ENCODE measurements around the gene FAM174C.
"Not testable (repeated sequence)": the region's sequence is repeated elsewhere in the genome, so short reads cannot be mapped to it uniquely, and the experiment has no call there.

The FAM174C gene

DNA sequence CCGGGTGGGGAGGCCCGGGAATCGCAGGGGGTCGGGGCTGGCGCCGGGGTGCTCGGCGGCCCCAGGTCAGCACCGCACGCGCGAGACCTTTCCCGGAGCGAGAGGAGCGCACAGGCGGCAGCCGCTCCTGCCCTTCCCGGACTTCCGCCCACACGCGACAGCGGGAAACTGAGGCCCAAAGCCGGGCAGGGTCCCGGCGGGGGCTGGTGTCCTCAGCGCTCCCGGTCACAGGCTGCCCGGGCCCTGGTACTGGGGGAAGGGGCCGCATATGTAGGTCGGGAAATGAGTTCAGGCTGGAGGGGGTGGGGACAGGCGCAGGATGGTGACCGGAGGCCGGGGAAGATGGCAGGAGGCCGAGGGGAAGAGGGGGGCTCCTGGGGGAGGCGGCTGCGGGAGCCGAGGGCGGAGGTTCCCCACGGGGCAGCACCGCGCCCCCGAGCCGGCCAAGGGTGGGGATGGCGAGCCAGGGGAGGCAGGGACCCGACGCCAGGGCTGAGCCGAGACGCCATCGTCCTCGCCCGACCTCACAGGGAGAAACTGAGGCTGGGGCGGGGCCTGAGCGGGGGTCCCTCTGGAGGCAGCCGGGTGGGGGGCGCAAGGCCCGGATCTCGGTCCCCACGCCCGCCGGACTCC, 38.2 kb upstream of the FAM174C start:
- no peak for DNase-seq (ENCODE audit: low read depth in 2 of 2)

DNA sequence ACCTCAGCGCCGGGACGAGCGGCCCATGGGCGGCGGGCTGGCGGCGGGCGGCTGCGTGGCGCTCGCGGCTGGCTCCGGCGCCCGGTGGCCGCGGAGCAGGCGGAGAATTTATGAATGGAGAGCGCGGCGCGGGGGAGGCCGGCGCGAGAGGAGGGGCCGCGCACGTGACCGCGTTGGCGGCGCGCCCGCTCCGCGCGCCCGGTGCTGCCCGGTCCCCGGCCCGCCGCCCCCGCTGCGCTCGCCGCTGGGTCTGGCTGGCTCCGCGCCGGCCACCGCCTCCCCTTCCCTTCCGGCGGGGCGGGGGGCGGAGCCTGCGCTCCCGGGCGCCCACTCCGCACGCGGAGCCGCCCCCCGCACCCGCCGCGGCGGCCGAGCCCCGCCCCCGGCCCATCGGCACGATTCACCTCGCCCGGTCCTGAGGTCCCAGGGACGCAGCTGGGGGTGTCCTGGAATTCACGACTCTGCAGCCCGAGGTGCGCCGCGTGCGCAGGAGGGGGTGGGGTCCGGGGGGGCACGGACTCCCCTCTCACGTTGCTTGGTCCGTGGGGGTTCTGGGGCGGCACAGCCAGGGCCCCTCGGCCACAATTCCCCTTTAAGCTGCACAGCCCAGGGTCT, 37.5 kb upstream of the FAM174C start, which contains the start of gene CBARP:
Gene CBARP, minus strand, starts transcription at position 252 of the 615 bp plus-strand sequence. CDS start 1,905 bp downstream, outside the sequence.
- no peak for DNase-seq (ENCODE audit: low read depth in 2 of 2)

DNA sequence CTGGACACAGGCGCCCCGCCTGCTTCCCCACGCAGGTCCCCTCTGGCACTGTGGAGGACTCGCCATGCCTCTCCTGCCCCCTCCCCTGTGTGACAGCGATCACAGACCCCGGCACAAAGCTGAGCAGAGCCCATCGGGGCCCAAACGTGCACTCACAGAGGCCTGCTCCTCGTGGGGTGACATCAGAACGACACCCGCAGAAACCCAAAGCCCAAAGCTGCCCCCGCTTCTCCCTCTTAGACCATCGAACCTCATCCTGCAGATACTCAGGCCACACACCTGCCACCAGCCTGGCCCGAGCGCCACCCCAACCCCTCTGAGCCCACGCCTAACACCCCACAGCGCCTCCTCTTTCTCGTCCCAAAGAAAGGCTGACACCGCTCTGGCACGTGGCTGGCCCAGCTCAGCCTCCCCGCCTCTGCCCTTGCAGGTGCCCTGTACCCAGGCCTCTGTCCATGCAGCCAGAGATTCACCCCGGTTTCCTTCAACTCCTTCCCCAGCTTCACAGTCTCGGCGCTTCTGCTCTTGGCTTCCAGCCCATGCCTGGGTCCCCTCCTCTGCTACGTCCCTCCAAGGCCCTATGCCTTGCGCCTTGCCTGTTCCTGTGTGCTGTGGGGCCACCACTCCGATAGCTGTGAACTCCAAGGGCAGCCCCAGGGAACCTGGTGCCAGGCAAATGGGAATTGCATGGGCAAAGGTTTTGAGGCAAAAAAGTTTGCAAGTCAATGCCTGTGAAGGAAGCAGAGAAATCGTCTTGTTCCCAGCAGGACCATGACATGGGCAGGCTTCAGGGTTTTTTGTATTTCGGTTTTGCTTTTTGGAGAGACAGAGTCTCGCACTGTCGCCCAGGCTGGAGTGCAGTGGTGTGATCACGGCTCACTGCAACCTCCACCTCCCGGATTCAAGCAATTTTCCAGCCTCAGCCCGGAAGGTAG, 36.7 kb upstream of the FAM174C start:
- DNase-seq (ENCODE audit: low read depth in 2 of 2), result no peak

DNA sequence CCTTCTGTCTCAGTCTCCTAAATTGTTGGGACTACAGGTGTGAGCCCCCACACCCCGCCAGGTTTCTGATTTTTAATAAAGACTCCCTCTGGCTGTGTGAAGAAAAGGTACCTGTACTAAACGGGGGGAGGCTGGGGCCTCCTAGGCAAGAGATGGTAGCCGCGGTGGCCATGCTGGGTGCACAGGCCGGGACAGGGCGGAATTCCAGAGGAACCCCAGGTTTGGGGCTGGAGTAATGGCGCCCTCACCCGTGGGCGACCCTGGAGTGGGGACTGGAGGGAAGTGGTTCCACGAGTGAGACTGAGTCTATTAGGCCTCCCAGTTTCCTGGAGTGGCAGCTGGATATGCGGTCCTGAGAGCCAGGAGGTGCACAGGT, 35.9 kb upstream of the FAM174C start:
- no peak for DNase-seq (ENCODE audit: low read depth in 2 of 2)

DNA sequence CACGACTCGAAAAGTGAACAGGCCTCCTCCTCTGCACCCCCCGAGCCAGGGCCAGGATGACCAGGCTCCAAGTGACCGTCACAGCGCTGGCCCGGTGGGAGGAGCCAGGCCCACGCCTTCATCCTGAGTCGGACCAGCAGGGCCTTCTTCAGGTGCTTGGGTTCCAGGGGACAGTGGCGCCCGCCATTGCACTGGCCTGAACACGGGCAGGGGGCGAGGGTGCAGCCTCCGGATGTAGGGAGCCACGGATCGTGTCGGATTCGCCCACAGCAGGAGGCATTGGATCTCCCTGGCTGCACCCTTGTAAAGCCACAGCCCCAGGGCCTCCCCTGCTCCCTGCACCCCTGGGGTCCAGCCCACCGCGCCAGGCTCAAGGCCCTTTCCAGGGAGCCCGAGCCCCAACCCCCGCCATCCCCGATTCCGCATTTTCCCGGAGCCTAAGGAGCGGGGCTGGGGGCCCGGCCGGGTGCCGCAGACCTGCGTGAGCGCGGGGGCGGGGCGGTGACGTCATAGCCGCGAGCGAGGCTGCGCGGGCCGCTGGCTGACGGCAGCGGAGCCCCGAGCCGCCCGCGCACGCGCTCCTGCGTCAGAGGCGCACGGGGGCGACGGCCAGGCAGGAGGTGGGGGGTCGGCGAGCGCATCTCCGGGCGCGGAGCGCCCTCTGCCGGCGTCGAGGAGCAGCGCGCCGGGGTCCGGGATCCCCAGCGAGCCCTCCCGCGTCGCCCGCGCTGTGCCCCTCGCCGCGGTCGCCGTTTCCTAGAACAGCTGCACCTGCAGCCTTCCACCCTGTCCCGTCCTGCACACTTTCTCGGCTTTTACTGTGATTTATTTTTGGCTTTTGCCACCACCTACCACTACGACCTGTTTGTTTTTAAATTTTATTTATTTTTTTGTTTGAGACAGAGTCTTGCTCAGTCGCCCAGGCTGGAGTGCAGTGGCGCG, 35.3 kb upstream of the FAM174C start:
- DNase-seq (ENCODE audit: low read depth in 2 of 2), result peak; percentile 75 to 79

DNA sequence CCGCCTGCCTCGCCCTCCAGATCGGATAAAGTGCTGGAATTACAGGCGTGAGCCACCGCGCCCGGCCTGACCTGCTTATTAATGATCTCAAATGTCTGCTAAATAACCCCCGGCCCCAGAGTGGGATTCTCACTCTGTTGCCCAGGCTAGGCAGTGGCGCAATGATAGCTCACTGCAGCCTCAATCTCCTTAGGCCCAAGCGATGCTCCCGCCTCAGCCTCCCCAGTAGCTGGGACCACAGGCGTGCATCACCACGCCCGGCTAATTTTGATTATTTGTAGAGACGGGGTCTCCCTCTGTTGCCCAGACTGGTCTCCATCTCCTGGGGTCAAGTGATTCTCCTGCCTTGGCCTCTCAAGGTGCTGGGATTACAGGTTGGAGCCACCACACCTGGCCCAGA, 34.4 kb upstream of the FAM174C start:
- no peak for DNase-seq (ENCODE audit: low read depth in 2 of 2)

DNA sequence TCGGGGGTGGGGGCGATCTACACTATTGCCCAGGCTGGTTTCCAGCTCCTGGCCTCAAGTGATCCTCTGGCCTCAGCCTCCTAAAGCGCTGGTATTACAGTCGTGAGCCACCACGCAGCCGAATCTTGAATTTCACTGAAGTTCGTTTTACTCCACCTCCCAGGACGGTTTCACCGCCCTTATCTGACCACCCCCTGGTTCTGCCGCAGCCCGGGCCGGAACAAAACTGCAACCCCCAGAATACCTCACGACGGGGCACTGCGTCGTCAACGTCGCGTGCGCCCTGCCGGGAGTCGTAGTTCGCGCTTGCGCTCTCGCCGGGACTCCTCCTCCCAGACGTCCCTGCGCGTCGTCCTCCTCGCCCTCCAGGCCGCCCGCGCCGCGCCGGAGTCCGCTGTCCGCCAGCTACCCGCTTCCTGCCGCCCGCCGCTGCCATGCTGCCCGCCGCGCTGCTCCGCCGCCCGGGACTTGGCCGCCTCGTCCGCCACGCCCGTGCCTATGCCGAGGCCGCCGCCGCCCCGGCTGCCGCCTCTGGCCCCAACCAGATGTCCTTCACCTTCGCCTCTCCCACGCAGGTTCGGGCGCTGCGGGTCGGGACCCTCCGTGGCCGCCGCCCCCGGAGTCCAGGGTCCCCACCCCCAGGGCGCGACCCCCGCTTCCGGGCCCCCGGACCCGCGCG, 33.8 kb upstream of the FAM174C start, which contains the start of gene ATP5F1D:
Gene ATP5F1D, plus strand, starts transcription at position 335 of the 679 bp plus-strand sequence. Its CDS starts 100 bp downstream, at position 435.
- peak; percentile 75 to 77 for DNase-seq (ENCODE audit: low read depth in 2 of 2)

DNA sequence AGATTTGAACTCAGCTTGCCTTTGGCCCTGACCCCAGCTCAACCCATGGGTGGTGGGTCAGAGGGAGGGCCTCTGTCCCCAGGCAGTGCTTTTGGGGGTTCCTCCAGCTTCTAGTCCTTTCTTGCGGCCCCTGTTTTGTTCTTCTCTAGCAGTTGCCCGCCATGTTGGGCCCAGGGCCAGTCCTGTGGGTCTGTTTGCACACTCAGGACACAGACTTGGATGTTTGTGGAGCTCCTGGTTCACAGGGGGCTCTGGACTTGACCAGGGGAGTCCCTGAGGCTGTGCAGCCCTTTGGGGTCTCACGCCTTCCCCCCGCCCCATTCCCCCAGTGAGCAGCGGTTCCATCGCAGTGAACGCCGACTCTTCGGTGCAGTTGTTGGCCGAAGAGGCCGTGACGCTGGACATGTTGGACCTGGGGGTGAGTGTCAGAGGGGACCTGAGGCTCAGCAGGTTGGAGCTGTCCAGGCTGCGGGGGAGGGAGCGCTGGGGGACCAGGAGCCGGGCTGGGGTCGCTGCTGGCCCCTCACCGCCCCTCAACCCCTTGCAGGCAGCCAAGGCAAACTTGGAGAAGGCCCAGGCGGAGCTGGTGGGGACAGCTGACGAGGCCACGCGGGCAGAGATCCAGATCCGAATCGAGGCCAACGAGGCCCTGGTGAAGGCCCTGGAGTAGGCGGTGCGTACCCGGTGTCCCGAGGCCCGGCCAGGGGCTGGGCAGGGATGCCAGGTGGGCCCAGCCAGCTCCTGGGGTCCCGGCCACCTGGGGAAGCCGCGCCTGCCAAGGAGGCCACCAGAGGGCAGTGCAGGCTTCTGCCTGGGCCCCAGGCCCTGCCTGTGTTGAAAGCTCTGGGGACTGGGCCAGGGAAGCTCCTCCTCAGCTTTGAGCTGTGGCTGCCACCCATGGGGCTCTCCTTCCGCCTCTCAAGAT, 31.3 kb upstream of the FAM174C start:
- no peak for DNase-seq (ENCODE audit: low read depth in 2 of 2)

DNA sequence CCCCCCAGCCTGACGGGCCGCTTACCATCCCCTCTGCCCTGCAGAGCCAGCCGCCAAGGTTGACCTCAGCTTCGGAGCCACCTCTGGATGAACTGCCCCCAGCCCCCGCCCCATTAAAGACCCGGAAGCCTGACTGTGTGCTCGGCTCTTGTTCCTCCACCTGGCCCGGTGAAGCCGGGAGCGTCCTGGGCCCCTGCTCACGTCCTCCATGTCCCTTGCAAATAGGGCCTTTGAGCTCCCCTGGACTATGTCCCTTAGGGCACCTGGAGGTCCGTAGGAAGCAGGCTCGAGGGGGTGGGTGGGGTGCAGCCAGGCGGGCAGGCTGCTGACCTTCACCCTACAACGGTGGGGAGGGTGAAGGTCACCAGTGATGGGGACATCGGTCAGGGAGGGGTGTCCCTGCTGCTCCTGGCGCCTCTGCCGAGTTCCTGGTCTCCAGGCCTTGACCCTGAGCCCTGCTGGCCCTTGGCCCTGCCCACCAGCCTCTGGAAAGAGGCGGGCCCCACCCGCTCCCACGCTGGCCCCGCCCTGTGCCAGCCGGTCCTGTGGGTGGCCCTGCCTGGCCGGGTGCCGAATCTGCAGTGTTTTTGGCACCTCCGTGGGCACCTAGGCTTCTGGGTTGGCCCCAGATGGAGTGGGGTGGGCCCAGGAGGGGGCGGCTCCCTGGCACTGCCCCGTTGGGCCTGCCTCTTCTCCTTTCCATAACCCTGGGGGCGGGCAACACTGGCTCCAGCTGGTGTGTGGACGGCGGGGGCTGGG, 30.5 kb upstream of the FAM174C start:
- DNase-seq (ENCODE audit: low read depth in 2 of 2), result no peak

DNA sequence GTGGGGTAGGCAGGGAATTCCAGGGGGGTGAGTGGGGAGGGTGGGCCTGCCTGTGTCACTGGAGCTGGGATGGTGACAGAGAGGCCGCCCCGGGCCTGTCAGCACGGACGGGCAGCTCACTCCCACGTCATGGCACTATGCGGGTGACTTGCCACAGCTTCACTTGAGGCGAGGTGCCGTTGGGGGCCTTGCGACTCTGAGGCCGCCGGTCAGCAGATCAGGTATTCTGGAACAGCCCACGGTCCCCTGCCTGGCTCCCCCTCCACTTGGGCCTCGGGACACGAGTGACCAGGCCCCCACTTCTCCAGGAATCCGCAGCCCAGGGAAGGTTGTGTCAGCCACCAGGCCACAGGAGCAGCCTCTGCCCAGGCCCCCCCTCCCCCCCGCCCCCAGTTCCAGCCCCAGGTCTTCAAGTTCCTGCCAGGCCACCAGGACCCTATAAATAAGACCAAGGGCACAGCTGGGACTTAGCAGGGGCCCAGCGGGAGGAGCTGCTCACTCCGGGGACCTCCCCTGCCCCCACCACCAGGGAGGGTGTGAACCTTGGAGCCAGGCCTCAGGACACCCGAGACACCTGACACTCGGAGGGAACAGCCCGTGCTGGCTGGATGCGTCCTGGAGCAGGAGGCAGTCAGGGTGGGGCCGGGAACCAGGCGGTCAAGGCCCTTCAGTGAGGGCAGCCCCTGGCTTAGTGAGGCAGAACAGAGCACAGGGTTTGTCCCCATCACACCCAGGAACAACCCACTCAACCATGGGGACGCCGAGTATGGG, 29.7 kb upstream of the FAM174C start:
- no peak for DNase-seq (ENCODE audit: low read depth in 2 of 2)

DNA sequence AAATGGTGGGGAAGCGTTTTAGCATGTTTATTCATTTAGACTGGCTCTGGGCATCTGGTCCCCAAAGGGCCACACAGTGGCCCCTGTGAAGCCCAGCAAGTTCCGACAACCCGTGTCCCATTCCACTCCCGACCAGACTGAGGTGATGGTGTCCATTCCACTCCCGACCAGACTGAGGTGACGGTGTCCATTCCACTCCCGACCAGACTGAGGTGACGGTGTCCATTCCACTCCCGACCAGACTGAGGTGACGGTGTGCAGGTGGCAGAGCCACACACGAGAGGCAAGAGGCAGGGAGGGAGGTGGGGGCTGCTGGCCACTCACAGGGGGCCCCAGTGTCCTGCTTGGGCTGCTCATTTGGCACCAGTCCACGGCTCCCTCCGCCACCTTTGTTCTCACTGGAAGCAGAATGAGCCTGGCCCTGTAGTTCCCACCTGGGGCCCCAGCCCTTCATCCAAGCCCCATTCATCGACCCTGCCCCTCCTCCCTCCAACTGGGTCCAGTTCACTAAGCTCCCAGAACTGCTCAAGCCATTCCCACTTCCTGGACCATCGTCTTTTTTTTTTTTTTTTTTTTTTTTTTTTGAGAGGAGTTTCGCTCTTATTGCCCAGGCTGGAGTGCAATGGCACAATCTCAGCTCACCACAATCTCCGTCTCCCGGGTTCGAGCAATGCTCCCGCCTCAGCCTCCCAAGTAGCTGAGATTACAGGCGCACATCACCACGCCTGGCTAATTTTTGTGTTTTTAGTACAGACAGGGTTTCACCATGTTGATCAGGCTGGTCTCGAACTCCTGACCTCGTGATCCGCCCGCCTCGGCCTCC, 28.9 kb upstream of the FAM174C start:
- DNase-seq (ENCODE audit: low read depth in 2 of 2), result not testable (repeated sequence)

DNA sequence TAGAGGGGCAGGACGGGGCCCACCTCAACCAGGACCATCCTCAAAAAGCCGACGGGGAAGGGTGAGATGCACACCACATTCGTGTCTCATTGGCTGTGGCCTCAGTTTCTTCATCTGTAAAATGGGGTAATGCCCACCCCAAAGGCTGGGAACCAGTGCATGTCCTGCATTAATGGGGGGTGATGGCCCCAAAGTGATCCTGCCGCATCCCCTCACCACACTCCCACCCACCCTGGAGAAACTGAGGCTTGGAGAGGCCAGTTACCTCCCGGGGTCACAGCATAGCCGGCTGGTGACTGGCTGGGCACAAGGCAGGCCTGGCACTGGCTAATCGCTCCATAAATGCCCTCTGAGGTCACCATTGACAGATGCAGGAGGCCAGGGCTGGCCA, 27.6 kb upstream of the FAM174C start:
- no peak for DNase-seq (ENCODE audit: low read depth in 2 of 2)

DNA sequence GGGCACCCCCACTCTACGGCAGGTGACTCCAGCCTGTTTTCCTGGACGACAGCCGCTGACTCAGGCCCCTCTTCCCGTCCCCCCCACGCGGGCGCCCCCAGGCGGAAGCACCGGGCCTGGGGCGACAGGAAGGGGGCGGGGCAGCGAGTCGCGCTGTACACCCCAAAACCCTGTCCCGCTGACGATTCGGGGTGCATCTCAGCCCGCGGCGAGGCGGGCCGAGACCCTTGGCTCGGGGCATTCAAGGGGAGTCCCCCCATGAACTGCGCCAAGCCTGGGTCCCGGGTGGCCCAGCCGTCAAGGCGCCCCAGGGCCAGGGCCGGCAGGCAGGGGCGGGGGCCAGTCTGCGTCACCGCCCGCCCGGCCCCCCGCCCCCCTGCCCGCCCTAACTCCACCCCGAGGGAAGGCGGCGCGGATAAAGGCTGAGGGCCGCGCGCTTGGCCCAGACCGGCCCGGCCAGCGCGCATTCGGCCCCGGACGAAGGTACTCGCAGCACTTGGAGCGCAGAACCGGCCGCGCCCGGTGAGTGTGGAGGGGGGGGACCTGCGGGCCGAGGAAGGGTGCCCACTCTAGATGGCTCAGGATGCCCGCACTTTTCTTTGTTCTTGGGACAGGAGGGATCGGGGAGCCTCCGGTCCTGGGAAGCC, 27.1 kb upstream of the FAM174C start, which contains the start of gene MIDN:
Gene MIDN, plus strand, starts transcription at position 445 of the 647 bp plus-strand sequence. CDS start 1,714 bp downstream, outside the sequence.
- DNase-seq (ENCODE audit: low read depth in 2 of 2), result peak in 1 of 2 experiments; percentile 71

DNA sequence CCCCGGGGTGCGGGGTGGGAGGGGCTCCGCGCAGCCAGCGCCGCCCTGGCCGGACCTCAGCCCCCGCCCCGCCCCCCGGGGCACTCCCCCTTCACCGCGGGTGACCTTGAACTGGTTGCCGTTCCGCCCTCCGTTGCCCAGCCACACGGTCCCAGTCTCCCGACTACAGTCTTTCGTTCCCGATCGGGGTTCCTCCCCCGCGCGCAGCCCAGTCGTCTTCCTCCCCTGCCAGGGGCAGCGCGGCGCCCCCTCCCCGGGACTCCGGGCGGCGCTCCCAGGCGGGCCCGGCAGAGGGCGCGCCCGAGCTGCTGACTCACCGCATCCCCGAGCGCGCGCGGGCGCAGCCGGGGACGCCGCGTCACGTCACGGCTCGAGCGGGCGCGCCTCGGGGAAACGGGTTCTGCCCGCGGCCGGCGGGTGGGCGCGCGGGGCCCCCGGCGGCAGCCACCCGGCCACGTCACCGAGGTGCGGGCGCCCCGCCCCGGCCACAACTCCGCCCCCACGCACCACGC, 26.5 kb upstream of the FAM174C start:
- DNase-seq (ENCODE audit: low read depth in 2 of 2), result peak in 1 of 2 experiments; percentile 51

DNA sequence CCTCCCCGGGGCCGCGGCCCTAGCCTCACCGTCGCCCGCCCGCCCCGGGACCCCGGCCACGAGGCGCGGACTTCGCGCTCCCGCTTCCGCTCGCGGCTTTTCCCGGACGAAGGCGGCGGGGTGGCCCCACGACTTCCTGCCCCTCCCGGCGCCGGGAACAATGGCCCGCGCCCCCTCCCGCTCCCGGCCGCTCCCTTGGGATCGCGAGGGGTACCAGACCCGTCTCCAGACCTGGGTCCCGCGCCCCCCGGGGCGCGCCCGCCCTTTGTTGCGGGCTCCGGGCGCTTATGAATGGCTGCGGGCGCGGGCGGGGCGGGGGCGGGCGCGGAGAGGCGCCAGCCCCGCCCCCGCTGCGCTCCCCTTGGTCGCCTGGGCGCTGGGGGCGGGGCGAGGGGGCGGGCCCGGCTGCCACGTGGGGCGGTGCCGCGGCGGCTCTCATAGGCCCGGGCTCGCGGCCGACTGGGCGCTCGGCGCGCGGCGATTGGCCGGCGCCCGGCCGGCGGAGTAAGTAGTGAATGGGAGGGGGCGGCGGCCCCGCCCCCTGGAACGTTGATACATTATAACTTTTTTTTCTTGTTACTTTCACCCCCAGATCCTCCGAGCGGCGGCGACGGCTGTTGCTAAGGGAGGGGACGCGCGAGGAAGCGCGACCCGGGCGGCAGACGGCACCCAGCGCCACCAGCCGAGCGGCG, 25.9 kb upstream of the FAM174C start:
- peak; percentile 95 for DNase-seq (ENCODE audit: low read depth in 2 of 2)

DNA sequence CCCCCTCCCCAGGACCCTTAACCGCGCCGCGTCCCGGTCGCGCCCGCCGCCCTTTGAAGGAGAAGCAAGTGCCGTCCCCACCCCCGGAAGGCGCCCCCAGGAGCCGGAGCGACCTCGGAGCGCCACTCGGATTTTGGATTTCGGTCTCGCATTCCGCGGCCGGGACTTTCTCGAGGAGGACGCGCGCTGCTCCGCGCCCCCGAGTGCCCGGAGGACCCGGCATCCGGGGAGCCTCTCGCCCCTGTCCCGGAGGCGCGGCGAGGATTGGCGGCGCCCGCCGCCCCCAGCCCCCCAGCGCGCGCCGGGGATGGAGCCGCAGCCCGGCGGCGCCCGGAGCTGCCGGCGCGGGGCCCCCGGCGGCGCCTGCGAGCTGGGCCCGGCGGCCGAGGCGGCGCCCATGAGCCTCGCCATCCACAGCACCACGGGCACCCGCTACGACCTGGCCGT, 25.3 kb upstream of the FAM174C start:
- no peak for DNase-seq (ENCODE audit: low read depth in 2 of 2)
